HepG2 (cell line): ENCODE data around the gene CPNE1. TPM values are rescaled to one million over a fixed set of nuclear protein-coding genes. Genes with fewer than 3 reads are reported as not detected.

Experiments
- ATAC-seq: fragments of 200-7000 bp; cut with Tn5 transposase; 3 replicates; pipeline ENCODE4 v1.9.1; 2020; ENCODE audit warnings: mild to moderate bottlenecking, moderate library complexity
- BruUV-seq: library from RNA; stranded (reverse); fragments of 400-500 nt; replicated peaks from 2 replicates; lab custom pipeline; 2021; lab: Mats Ljungman, UMichigan
- CTCF ChIA-PET: fragments of 300-600 bp; formaldehyde crosslinking; extraction: SDS; loops from one replicate; lab custom pipeline; 2021; ENCODE audit warnings: low total read pairs, inconsistent platforms, low intra/inter-chr PET ratio; lab: Yijun Ruan, JAX
- POLR2A ChIA-PET: fragments of 350-600 bp; sonication (Branson Sonifier 250); formaldehyde crosslinking; loops from one replicate; lab custom pipeline; 2020; ENCODE audit warnings: antibody characterized with exemption, inconsistent platforms; lab: Yijun Ruan, JAX
- DNase-seq: peaks from one replicate; pipeline ENCODE4 v3.0.0-alpha.2; 2015; ENCODE audit warnings: low spot score
- FAIRE-seq: peaks from 3 replicates; lab custom pipeline; 2011; peaks lifted over from hg19 to GRCh38; lab: Jason Lieb, UNC
- H2AFZ ChIP-seq: one replicate; pipeline ENCODE4 v1.6.1; 2011; ENCODE audit warnings: low read length, inconsistent platforms
- H3K27ac ChIP-seq: fragments of 300-600 bp; 3 replicates; pipeline ENCODE4 v1.8.0; 2011; ENCODE audit warnings: mixed run types, mild to moderate bottlenecking, mixed read lengths, low read length, inconsistent platforms; ENCODE audit not compliant: insufficient read depth; ENCODE audit errors: extremely low read length
- H3K27me3 ChIP-seq, 2 experiments: fragments of 200-600 bp in 1 of 2; 2 replicates in 1 of 2; 3 replicates in 1 of 2; pipeline versions ENCODE4 v1.6.0 to v1.8.0; 2011; ENCODE audit warnings: low read length in 2 of 2, mild to moderate bottlenecking in 2 of 2, moderate library complexity in 2 of 2, inconsistent platforms in 1 of 2; ENCODE audit not compliant: insufficient read depth in 2 of 2, control insufficient read depth in 1 of 2
- H3K36me3 ChIP-seq, 2 experiments: fragments of 200-600 bp in 1 of 2; replicated peaks in 1 of 2; 2 replicates in 1 of 2; 3 replicates in 1 of 2; pipeline versions ENCODE4 v1.5.1 to v1.8.0; 2011; ENCODE audit warnings: low read length in 2 of 2, inconsistent platforms in 1 of 2; ENCODE audit not compliant: insufficient read depth in 2 of 2, control insufficient read depth in 1 of 2
- H3K4me1 ChIP-seq: 2 replicates; pipeline ENCODE4 v1.5.1; 2012; ENCODE audit warnings: low read length, inconsistent platforms; ENCODE audit not compliant: insufficient read depth
- H3K4me2 ChIP-seq: 2 replicates; pipeline ENCODE4 v1.6.0; 2011; ENCODE audit warnings: low read depth, low read length, inconsistent platforms
- H3K4me3 ChIP-seq, 3 experiments: fragments of 200-600 bp in 1 of 3; sonication (generic), shearing (Covaris generic) in 1 of 3; replicated peaks in 1 of 3; 2 replicates each; pipeline ENCODE4 v1.5.1; 2011 to 2016; ENCODE audit warnings: low read length in 3 of 3, inconsistent platforms in 2 of 3, low read depth in 2 of 3, mild to moderate bottlenecking in 2 of 3, control low read depth in 1 of 3, mixed read lengths in 1 of 3; ENCODE audit not compliant: insufficient read depth in 1 of 3
- H3K79me2 ChIP-seq: one replicate; pipeline ENCODE4 v1.6.1; 2011; ENCODE audit warnings: low read length, inconsistent platforms; ENCODE audit not compliant: insufficient read depth
- H3K9ac ChIP-seq: 2 replicates; pipeline ENCODE4 v1.6.0; 2011; ENCODE audit warnings: mild to moderate bottlenecking, low read depth, low read length, inconsistent platforms; ENCODE audit not compliant: insufficient read depth
- H3K9me3 ChIP-seq: 2 replicates; pipeline ENCODE4 v1.5.1; 2012; ENCODE audit warnings: mild to moderate bottlenecking, low read length
- H4K20me1 ChIP-seq: 2 replicates; pipeline ENCODE4 v1.6.0; 2011; ENCODE audit warnings: inconsistent platforms, mild to moderate bottlenecking, low read length, moderate library complexity; ENCODE audit not compliant: insufficient read depth
- ARNT2 ChIP-seq: sonication (generic); formaldehyde crosslinking; IDR thresholded peaks from 2 replicates; pipeline ENCODE4 v1.8.0; 2022; ENCODE audit warnings: mild to moderate bottlenecking, low read depth, missing genetic modification reagents, moderate library complexity
- FOXK2 ChIP-seq: fragments of 450-650 bp; IDR thresholded peaks from 2 replicates; pipeline ENCODE4 v1.6.1; 2016
- GATA4 ChIP-seq: sonication (generic); IDR thresholded peaks from 2 replicates; pipeline ENCODE4 v1.6.1; 2016; ENCODE audit warnings: antibody characterized with exemption, low read depth, borderline replicate concordance
- HDAC6 ChIP-seq: fragments of 200-600 bp; sonication (generic); IDR thresholded peaks from 2 replicates; pipeline ENCODE4 v1.7.0; 2017; ENCODE audit warnings: mild to moderate bottlenecking, antibody characterized with exemption, low read length, low read depth
- MLXIP ChIP-seq: sonication (generic); formaldehyde crosslinking; IDR thresholded peaks from 2 replicates; pipeline ENCODE4 v1.9.0; 2021; ENCODE audit warnings: missing genetic modification reagents, borderline replicate concordance
- PATZ1 ChIP-seq: sonication (generic); formaldehyde crosslinking; IDR thresholded peaks from 2 replicates; pipeline ENCODE4 v1.4.0; 2020; ENCODE audit warnings: missing genetic modification reagents
- PLRG1 ChIP-seq: fragments of 450-650 bp; conservative IDR thresholded peaks from 2 replicates; pipeline ENCODE4 v1.6.1; 2016
- POLR2G ChIP-seq: fragments of 200-400 bp; formaldehyde crosslinking; IDR thresholded peaks from 2 replicates; pipeline ENCODE4 v1.6.1; 2018; ENCODE audit warnings: mild to moderate bottlenecking, low read depth, low read length, moderate library complexity
- RAD21 ChIP-seq: fragments of 450-650 bp; formaldehyde crosslinking; IDR thresholded peaks from 2 replicates; pipeline ENCODE4 v1.5.0; 2020; ENCODE audit warnings: mild to moderate bottlenecking
- RNF219 ChIP-seq: sonication (generic); formaldehyde crosslinking; IDR thresholded peaks from 2 replicates; pipeline ENCODE4 v1.5.0; 2020; ENCODE audit warnings: mild to moderate bottlenecking, missing genetic modification reagents
- TMF1 ChIP-seq: sonication (generic); formaldehyde crosslinking; IDR thresholded peaks from 2 replicates; pipeline ENCODE4 v1.8.1; 2022; ENCODE audit warnings: low read depth, missing genetic modification reagents
- XRCC5 ChIP-seq: fragments of 200-400 bp; formaldehyde crosslinking; optimal IDR thresholded peaks from 2 replicates; pipeline ENCODE3; 2017; ENCODE audit warnings: mild to moderate bottlenecking, low read length
- ZBTB4 ChIP-seq: sonication (generic); formaldehyde crosslinking; IDR thresholded peaks from 2 replicates; pipeline ENCODE4 v1.4.0; 2020; ENCODE audit warnings: missing genetic modification reagents, mild to moderate bottlenecking, borderline replicate concordance
- ZNF451 ChIP-seq: sonication (generic); formaldehyde crosslinking; IDR thresholded peaks from 2 replicates; pipeline ENCODE4 v1.5.0; 2020; ENCODE audit warnings: mild to moderate bottlenecking, missing genetic modification reagents
- ZNF670 ChIP-seq: sonication (generic); formaldehyde crosslinking; IDR thresholded peaks from 2 replicates; pipeline ENCODE4 v1.8.0; 2022; ENCODE audit warnings: mild to moderate bottlenecking, missing genetic modification reagents, borderline replicate concordance
- ZNF792 ChIP-seq: IDR thresholded peaks from 2 replicates; pipeline ENCODE4 v1.6.1; 2016
- WGBS: methylation state at CpG from one replicate; pipeline ENCODE4 v1.1.6; 2017; ENCODE audit warnings: low lambda C conversion rate; 5-methylcytosine and 5-hydroxymethylcytosine counted together
- in situ Hi-C: cut with HindIII; loops from 2 replicates; pipeline ENCODE4 v1.10.0; 2017; ENCODE audit warnings: low pct_unique_long_range_greater_than_20kb; ENCODE audit not compliant: extremely low pct_ligation_motif_present
- intact Hi-C: fragments of 100-400 bp; cut with micrococcal nuclease; formaldehyde crosslinking; loops from one replicate; pipeline ENCODE4 v1.10.0; 2022; ENCODE audit not compliant: unreplicated experiment
- polyA plus RNA-seq, 8 experiments: library from polyadenylated mRNA; depleted of rRNA in 3 of 8; stranded (reverse) in 7 of 8; unstranded in 1 of 8; fragments of >200 nt; fragmentation: Illumina TruSeq in 4 of 8; extraction: Trizol in 4 of 8; gene quantifications; 2 replicates each; pipeline versions ENCODE4 v1.2.1 to v1.2.3, GENCODE V29; 2011 to 2016; ENCODE audit warnings: low read depth in 4 of 8, missing spikeins in 1 of 8, mixed read lengths in 1 of 8; ENCODE audit not compliant: insufficient read depth in 1 of 8
- total RNA-seq, 5 experiments: library from RNA; depleted of rRNA; stranded (reverse); fragments of >200 nt; fragmentation: Illumina TruSeq; extraction: Trizol; gene quantifications; 2 replicates each; pipeline ENCODE4 v1.2.3, GENCODE V29; 2016; ENCODE audit warnings: low read depth in 1 of 5

CPNE1 gene
- total and polyA plus RNA-seq, 2 of the 13 experiments (the other 11 are each of a cell fraction or from before 2014, with no cell fraction given) = 408 to 431 TPM

GRCh38 chr20:35587436-35587835 is 77.3 kb downstream of the CPNE1 start:
- Histone ChIP-seq H3K4me2 (no peak overlapping the region), H3K4me1 (no peaks in the 10 kb centered on the region), H3K79me2 (no peaks in the 10 kb centered on the region), H4K20me1 (no peaks in the 10 kb centered on the region), H3K27ac (no peak overlapping the region), H2AFZ (no peak overlapping the region), H3K27me3 (peaks cover 0 to 12% of the 10 kb centered on the region in 2 experiments; a peak in 2 of 5 replicates), H3K9me3 (no peaks in the 10 kb centered on the region), H3K4me3 (no peak overlapping the region), H3K36me3 (no peaks in the 10 kb centered on the region), H3K9ac (no peak overlapping the region)
- ChIA-PET POLR2A (no interaction called here), CTCF (no interaction called here)
- ATAC-seq (no peak), DNase-seq (no peak), FAIRE-seq (no peak)
- BruUV-seq = no TSS peak
- 56% methylated on average over 2 of the region's 2 CpGs for WGBS
- in situ Hi-C loops = no loop called here
- intact Hi-C loops = no loop called here
- no peak for TF ChIP-seq POLR2G
- no peak for TF ChIP-seq PLRG1
- TF ChIP-seq GATA4 = no peak
- no peak for TF ChIP-seq FOXK2
- no peak for TF ChIP-seq RNF219 (CRISPR knock-in tag)
- no peak for TF ChIP-seq ZNF451 (CRISPR knock-in tag)
- TF ChIP-seq ZBTB4 (CRISPR knock-in tag) = no peak
- TF ChIP-seq ZNF792 (CRISPR knock-in tag) = no peak
- no peak for TF ChIP-seq XRCC5
- TF ChIP-seq HDAC6 = no peak
- no peak for TF ChIP-seq ARNT2 (CRISPR knock-in tag)
- TF ChIP-seq MLXIP (CRISPR knock-in tag) = no peak
- no peak for TF ChIP-seq PATZ1
- no peak for TF ChIP-seq ZNF670 (CRISPR knock-in tag)
- TF ChIP-seq RAD21 = no peak
- TF ChIP-seq TMF1 = no peak
